IMR-90 (cell line): Measurements from ENCODE around the gene MRGPRE.
"Not testable (repeated sequence)": the region's sequence is repeated elsewhere in the genome, so short reads cannot be mapped to it uniquely, and the experiment has no call there.

Experiments used
- POLR2A ChIP-seq: IDR thresholded peaks from 2 replicates; pipeline ENCODE4 v1.6.1; 2012; ENCODE audit warnings: mild to moderate bottlenecking, low read depth, low read length
- RCOR1 ChIP-seq: IDR thresholded peaks from 2 replicates; pipeline ENCODE4 v1.6.1; 2012; ENCODE audit warnings: mild to moderate bottlenecking, low read length, improper control_type of control experiment; ENCODE audit not compliant: insufficient replicate concordance
- RFX5 ChIP-seq: IDR thresholded peaks from 2 replicates; pipeline ENCODE4 v1.8.0; 2012; ENCODE audit warnings: low read depth, mild to moderate bottlenecking, low read length, moderate library complexity
- TF ChIP-seq, protein P1 (sequence below): conservative IDR thresholded peaks from 2 replicates; pipeline ENCODE4 v1.5.1; 2012; ENCODE audit warnings: mild to moderate bottlenecking, low read depth, low read length, improper control_type of control experiment
- TF ChIP-seq, protein P2 (sequence below): fragments of 150-350 bp; IDR thresholded peaks from 2 replicates; pipeline ENCODE4 v1.6.1; 2016; ENCODE audit warnings: low read depth, mild to moderate bottlenecking, low read length, moderate library complexity, borderline replicate concordance

GRCh38 chr11:3262548-3262947, 30.3 kb upstream of the MRGPRE start:
- not testable (repeated sequence) for TF ChIP-seq RCOR1, POLR2A, RFX5
- TF ChIP-seq, protein P1, sequence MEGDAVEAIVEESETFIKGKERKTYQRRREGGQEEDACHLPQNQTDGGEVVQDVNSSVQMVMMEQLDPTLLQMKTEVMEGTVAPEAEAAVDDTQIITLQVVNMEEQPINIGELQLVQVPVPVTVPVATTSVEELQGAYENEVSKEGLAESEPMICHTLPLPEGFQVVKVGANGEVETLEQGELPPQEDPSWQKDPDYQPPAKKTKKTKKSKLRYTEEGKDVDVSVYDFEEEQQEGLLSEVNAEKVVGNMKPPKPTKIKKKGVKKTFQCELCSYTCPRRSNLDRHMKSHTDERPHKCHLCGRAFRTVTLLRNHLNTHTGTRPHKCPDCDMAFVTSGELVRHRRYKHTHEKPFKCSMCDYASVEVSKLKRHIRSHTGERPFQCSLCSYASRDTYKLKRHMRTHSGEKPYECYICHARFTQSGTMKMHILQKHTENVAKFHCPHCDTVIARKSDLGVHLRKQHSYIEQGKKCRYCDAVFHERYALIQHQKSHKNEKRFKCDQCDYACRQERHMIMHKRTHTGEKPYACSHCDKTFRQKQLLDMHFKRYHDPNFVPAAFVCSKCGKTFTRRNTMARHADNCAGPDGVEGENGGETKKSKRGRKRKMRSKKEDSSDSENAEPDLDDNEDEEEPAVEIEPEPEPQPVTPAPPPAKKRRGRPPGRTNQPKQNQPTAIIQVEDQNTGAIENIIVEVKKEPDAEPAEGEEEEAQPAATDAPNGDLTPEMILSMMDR = not testable (repeated sequence)
- TF ChIP-seq, protein P2, sequence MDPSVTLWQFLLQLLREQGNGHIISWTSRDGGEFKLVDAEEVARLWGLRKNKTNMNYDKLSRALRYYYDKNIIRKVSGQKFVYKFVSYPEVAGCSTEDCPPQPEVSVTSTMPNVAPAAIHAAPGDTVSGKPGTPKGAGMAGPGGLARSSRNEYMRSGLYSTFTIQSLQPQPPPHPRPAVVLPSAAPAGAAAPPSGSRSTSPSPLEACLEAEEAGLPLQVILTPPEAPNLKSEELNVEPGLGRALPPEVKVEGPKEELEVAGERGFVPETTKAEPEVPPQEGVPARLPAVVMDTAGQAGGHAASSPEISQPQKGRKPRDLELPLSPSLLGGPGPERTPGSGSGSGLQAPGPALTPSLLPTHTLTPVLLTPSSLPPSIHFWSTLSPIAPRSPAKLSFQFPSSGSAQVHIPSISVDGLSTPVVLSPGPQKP = not testable (repeated sequence)
